ENCODE data around the gene COPE. TPM values are rescaled to one million over a fixed set of nuclear protein-coding genes. Genes with fewer than 3 reads are reported as not detected.

Gene COPE
- total RNA-seq, 4 donors from 2014 or later = 97.3 to 164 (median 144) TPM

GRCh38 chr19:18855647-18856384, 63.4 kb downstream of the COPE start:
- TF ChIP-seq CTCF (IDR thresholded peaks at IDR 0.05; ENCODE audit: low read depth) = no peak

DNA sequence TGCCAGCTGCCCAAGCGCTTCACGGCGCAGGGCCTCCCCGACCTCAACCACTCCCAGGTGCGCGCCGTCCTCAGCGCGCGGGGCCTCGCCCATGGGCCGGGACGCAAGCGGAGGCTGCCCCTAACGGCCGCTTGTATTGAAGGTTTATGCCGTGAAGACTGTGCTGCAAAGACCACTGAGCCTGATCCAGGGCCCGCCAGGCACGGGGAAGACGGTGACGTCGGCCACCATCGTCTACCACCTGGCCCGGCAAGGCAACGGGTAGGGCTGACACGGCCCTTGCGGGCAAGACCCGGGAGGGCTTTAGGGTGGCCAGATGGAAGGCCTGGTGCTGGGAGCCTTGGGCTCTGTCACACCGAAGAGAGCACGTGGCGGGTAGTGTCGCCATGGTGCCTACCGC, 64.2 kb downstream of the COPE start:
- TF ChIP-seq CTCF (IDR thresholded peaks at IDR 0.05; ENCODE audit: low read depth) = no peak

GRCh38 chr19:18853755-18854427, 65.3 kb downstream of the COPE start:
- TF ChIP-seq CTCF (IDR thresholded peaks at IDR 0.05; ENCODE audit: low read depth) = no peak

GRCh38 chr19:18852648-18853047, 66.5 kb downstream of the COPE start:
- no peak for TF ChIP-seq CTCF (IDR thresholded peaks at IDR 0.05; ENCODE audit: low read depth)

DNA sequence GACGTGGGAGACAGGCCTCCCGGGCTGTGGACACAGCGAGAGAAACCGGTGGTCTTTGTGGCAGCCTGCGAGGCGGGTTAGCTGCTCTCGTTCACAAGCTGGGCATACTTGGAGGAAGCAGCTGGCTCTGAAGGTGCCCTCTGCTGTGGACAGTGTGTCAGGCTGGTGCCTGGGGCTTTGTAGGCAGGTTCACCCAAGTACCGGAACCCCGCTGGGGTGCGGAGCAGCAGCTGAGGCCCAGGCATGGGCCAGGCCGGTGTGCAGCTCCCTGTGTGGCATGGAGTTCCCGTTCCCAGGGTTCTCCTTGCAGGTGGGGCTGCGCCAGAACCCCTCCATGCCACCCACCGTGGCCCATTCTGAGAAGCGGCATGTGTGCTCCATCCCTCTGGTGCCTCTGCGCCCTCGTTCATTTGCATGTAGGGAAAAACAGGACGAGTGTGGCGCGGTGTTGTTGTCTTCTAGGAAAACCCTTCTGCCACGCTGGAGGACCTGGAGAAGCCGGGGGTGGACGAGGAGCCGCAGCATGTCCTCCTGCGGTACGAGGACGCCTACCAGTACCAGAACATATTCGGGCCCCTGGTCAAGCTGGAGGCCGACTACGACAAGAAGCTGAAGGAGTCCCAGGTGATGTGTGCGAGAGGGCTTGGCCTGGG, 67.4 kb downstream of the COPE start:
- no peak for TF ChIP-seq CTCF (IDR thresholded peaks at IDR 0.05; ENCODE audit: low read depth)

- TF ChIP-seq CTCF (IDR thresholded peaks at IDR 0.05; ENCODE audit: low read depth) = no peak
Observed at GRCh38 chr19:18850471-18851375, 68.5 kb downstream of the COPE start.

All from subcutaneous adipose tissue (tissue), 4 donors.